HCT116 (cell line): ENCODE measurements around the gene PTPRO. TPM values are rescaled to one million over a fixed set of nuclear protein-coding genes. Genes with fewer than 3 reads are reported as not detected.

Source experiments
- ATAC-seq: fragments of 200-7000 bp; cut with Tn5 transposase; 2 replicates; pipeline ENCODE4 v1.9.1; 2020; ENCODE audit warnings: mild to moderate bottlenecking, moderate library complexity
- BruUV-seq: library from RNA; stranded (reverse); fragments of 400-500 nt; replicated peaks from 2 replicates; lab custom pipeline; 2021; lab: Mats Ljungman, UMichigan
- CTCF ChIA-PET: fragments of 300-600 bp; sonication (Branson Sonifier 250); formaldehyde crosslinking; loops from one replicate; lab custom pipeline; 2021; ENCODE audit warnings: antibody characterized with exemption; lab: Charles Lee
- POLR2A ChIA-PET: fragments of 300-600, 350-600 bp; sonication (Branson Sonifier 250); formaldehyde crosslinking; loops from one replicate; lab custom pipeline; 2021; ENCODE audit warnings: antibody characterized with exemption; lab: Charles Lee
- RAD21 ChIA-PET, 2 experiments: fragments of 300-600 bp; sonication (Branson Sonifier 250); formaldehyde crosslinking; loops; one replicate each; lab custom pipeline; 2023; ENCODE audit warnings: low total read pairs in 2 of 2; ENCODE audit not compliant: uncharacterized antibody in 2 of 2, unreplicated experiment in 2 of 2, low non-redundant PET in 1 of 2; lab: Charles Lee
- DNase-seq: peaks from one replicate; pipeline ENCODE4 v3.0.0-alpha.2; 2010; ENCODE audit warnings: low read depth, low spot score
- H2AFZ ChIP-seq: fragments of 200-600 bp; shearing (Covaris generic), sonication (generic); 2 replicates; pipeline ENCODE4 v1.6.1; 2017; ENCODE audit warnings: low read depth, mixed run types, mixed read lengths, antibody characterized with exemption, low read length; ENCODE audit not compliant: poor library complexity, severe bottlenecking
- H3K27ac ChIP-seq: 2 replicates; pipeline ENCODE4 v1.5.1; 2012; ENCODE audit warnings: low read depth, low read length
- H3K27me3 ChIP-seq: fragments of 200-600 bp; sonication (generic); 2 replicates; pipeline ENCODE4 v1.6.1; 2016; ENCODE audit warnings: mixed run types, low read length, mixed read lengths; ENCODE audit not compliant: insufficient read depth
- H3K36me3 ChIP-seq, 2 experiments: fragments of 200-500 bp in 1 of 2; fragments of 200-600 bp in 1 of 2; sonication (Bioruptor generic) in 1 of 2; sonication (generic) in 1 of 2; 2 replicates each; pipeline versions ENCODE4 v1.5.1 to v1.6.1; 2014 to 2016; ENCODE audit warnings: low read length in 2 of 2, inconsistent platforms in 1 of 2, mixed read lengths in 1 of 2, mixed run types in 1 of 2; ENCODE audit not compliant: insufficient read depth in 2 of 2, control insufficient read depth in 1 of 2
- H3K4me1 ChIP-seq, 2 experiments: fragments of 200-600 bp in 1 of 2; sonication (generic) in 1 of 2; 2 replicates each; pipeline versions ENCODE4 v1.5.1 to v1.6.1; 2012 to 2017; ENCODE audit warnings: low read length in 2 of 2, inconsistent platforms in 1 of 2, mild to moderate bottlenecking in 1 of 2, mixed read lengths in 1 of 2, mixed run types in 1 of 2, moderate library complexity in 1 of 2; ENCODE audit not compliant: insufficient read depth in 2 of 2, control insufficient read depth in 1 of 2
- H3K4me2 ChIP-seq: fragments of 200-600 bp; sonication (generic); 2 replicates; pipeline ENCODE4 v1.6.1; 2017; ENCODE audit warnings: mixed run types, low read length, mixed read lengths
- H3K4me3 ChIP-seq, 2 experiments: fragments of 200-600 bp in 1 of 2; sonication (generic) in 1 of 2; replicated peaks in 1 of 2; 2 replicates each; pipeline ENCODE4 v1.5.1; 2011 to 2016; ENCODE audit warnings: low read length in 2 of 2, control low read depth in 1 of 2, low read depth in 1 of 2, mild to moderate bottlenecking in 1 of 2, mixed read lengths in 1 of 2, mixed run types in 1 of 2
- H3K79me2 ChIP-seq: fragments of 200-600 bp; sonication (generic); 2 replicates; pipeline ENCODE4 v1.6.1; 2017; ENCODE audit warnings: mild to moderate bottlenecking, mixed run types, low read length, moderate library complexity, mixed read lengths; ENCODE audit not compliant: insufficient read depth
- H3K9ac ChIP-seq: fragments of 200-600 bp; sonication (generic); 2 replicates; pipeline ENCODE4 v1.6.1; 2016; ENCODE audit warnings: low read length, mixed read lengths
- H3K9me2 ChIP-seq: fragments of 200-600 bp; sonication (generic), shearing (Covaris generic); 2 replicates; pipeline ENCODE4 v1.6.1; 2017; ENCODE audit warnings: mixed run types, mild to moderate bottlenecking, moderate library complexity; ENCODE audit not compliant: insufficient read depth
- H3K9me3 ChIP-seq, 2 experiments: fragments of 200-500 bp in 1 of 2; fragments of 200-600 bp in 1 of 2; sonication (Bioruptor generic) in 1 of 2; sonication (generic) in 1 of 2; 2 replicates each; pipeline ENCODE4 v1.6.1; 2014 to 2017; ENCODE audit warnings: low read length in 2 of 2, mixed read lengths in 2 of 2, inconsistent platforms in 1 of 2, low read depth in 1 of 2, mild to moderate bottlenecking in 1 of 2, mixed run types in 1 of 2, moderate library complexity in 1 of 2; ENCODE audit not compliant: control insufficient read depth in 1 of 2, insufficient read depth in 1 of 2
- H4K20me1 ChIP-seq: fragments of 200-600 bp; sonication (generic), shearing (Covaris generic); 2 replicates; pipeline ENCODE4 v1.6.1; 2017; ENCODE audit warnings: mixed run types, mild to moderate bottlenecking, moderate library complexity; ENCODE audit not compliant: insufficient read depth
- ATF3 ChIP-seq: IDR thresholded peaks from 2 replicates; pipeline ENCODE4 v1.6.1; 2012
- CEBPB ChIP-seq: IDR thresholded peaks from 2 replicates; pipeline ENCODE4 v1.6.1; 2012; ENCODE audit warnings: low read depth
- EGR1 ChIP-seq: IDR thresholded peaks from 2 replicates; pipeline ENCODE4 v1.6.1; 2012; ENCODE audit warnings: low read depth
- EZH2phosphoT487 ChIP-seq: fragments of 200-600 bp; IDR thresholded peaks from 2 replicates; pipeline ENCODE4 v1.6.1; 2018; ENCODE audit warnings: antibody characterized with exemption, borderline replicate concordance
- POLR2A ChIP-seq: IDR thresholded peaks from 2 replicates; pipeline ENCODE4 v1.7.0; 2011; ENCODE audit warnings: borderline replicate concordance; ENCODE audit not compliant: insufficient read depth, insufficient read length; ENCODE audit errors: extremely low read depth
- POLR2AphosphoS5 ChIP-seq: IDR thresholded peaks from 2 replicates; pipeline ENCODE4 v1.6.1; 2011; ENCODE audit warnings: mild to moderate bottlenecking, low read depth, low read length, moderate library complexity
- RAD21 ChIP-seq: IDR thresholded peaks from 2 replicates; pipeline ENCODE4 v1.6.1; 2012; ENCODE audit warnings: low read depth, mild to moderate bottlenecking
- SRF ChIP-seq: IDR thresholded peaks from 2 replicates; pipeline ENCODE4 v1.6.1; 2012; ENCODE audit warnings: low read depth
- YY1 ChIP-seq: IDR thresholded peaks from 2 replicates; pipeline ENCODE4 v1.6.1; 2011; ENCODE audit warnings: low read length, low read depth, moderate library complexity, mild to moderate bottlenecking; ENCODE audit not compliant: insufficient replicate concordance; ENCODE audit errors: extremely low read depth
- ZFX ChIP-seq: fragments of 450-650 bp; IDR thresholded peaks from 2 replicates; pipeline ENCODE4 v1.6.1; 2017
- intact Hi-C: fragments of 100-400 bp; cut with micrococcal nuclease; formaldehyde crosslinking; loops from 2 replicates; pipeline ENCODE4 v1.10.0; 2022
- total RNA-seq: library from RNA; stranded (reverse); gene quantifications from one replicate; pipeline ENCODE4 v1.2.1, GENCODE V29; 2021; ENCODE audit not compliant: unreplicated experiment
- TF ChIP-seq, protein P1 (sequence below), 3 experiments: fragments of 200-600 bp in 1 of 3; sonication (generic) in 1 of 3; IDR thresholded peaks in 2 of 3; conservative IDR thresholded peaks in 1 of 3; 2 replicates each; pipeline ENCODE4 v1.5.1; 2012 to 2017; ENCODE audit warnings: low read depth in 2 of 3, low read length in 2 of 3, antibody characterized with exemption in 1 of 3, borderline replicate concordance in 1 of 3, control low read depth in 1 of 3, mild to moderate bottlenecking in 1 of 3, mixed read lengths in 1 of 3, mixed run types in 1 of 3, moderate library complexity in 1 of 3; ENCODE audit not compliant: insufficient read depth in 1 of 3
- TF ChIP-seq, protein P2 (sequence below): IDR thresholded peaks from 2 replicates; pipeline ENCODE4 v1.6.1; 2011; ENCODE audit warnings: mild to moderate bottlenecking, low read length, moderate library complexity; ENCODE audit not compliant: insufficient replicate concordance; ENCODE audit errors: extremely low read depth

PTPRO gene
- total RNA-seq, 1 experiment from 2014 or later, result not detected

GRCh38 chr12:15580431-15580830 lies 258.1 kb downstream of the PTPRO start:
- Histone ChIP-seq H3K79me2 (no peaks in the 10 kb centered on the region), H3K27me3 (no peaks in the 10 kb centered on the region), H3K9me2 (no peaks in the 10 kb centered on the region), H3K4me2 (no peak overlapping the region), H3K9ac (no peak overlapping the region), H3K36me3 (no peaks in the 10 kb centered on the region), H3K4me3 (no peak overlapping the region), H3K4me1 (no peaks in the 10 kb centered on the region), H4K20me1 (no peaks in the 10 kb centered on the region), H3K27ac (no peak overlapping the region), H2AFZ (no peak overlapping the region), H3K9me3 (no peaks in the 10 kb centered on the region)
- intact Hi-C loops, result loop anchor here (10.0 kb wide), 1 partner anchor 306 kb away; no protein-coding TSS in a partner anchor
- TF ChIP-seq, protein P1, sequence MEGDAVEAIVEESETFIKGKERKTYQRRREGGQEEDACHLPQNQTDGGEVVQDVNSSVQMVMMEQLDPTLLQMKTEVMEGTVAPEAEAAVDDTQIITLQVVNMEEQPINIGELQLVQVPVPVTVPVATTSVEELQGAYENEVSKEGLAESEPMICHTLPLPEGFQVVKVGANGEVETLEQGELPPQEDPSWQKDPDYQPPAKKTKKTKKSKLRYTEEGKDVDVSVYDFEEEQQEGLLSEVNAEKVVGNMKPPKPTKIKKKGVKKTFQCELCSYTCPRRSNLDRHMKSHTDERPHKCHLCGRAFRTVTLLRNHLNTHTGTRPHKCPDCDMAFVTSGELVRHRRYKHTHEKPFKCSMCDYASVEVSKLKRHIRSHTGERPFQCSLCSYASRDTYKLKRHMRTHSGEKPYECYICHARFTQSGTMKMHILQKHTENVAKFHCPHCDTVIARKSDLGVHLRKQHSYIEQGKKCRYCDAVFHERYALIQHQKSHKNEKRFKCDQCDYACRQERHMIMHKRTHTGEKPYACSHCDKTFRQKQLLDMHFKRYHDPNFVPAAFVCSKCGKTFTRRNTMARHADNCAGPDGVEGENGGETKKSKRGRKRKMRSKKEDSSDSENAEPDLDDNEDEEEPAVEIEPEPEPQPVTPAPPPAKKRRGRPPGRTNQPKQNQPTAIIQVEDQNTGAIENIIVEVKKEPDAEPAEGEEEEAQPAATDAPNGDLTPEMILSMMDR (IDR thresholded peaks at IDR 0.05 in 2 of 3, conservative IDR thresholded peaks at IDR 0.05 in 1 of 3; ENCODE audit: borderline replicate concordance in 1 of 3, insufficient read depth in 1 of 3, low read depth in 2 of 3, low read length in 2 of 3), result 0 out of 6 replicates have a peak, but pooled peaks of 1 of the 3 experiments have one; percentile 5
- peak; percentile 19; the same call in 1 of the 2 replicates for TF ChIP-seq RAD21
- TF ChIP-seq YY1, result no peak
- DNase-seq, result no peak
- ATAC-seq, result no peak
- ChIA-PET POLR2A (no interaction called here), CTCF (no interaction called here), RAD21 (interaction anchor here in 1 of 2 experiments (0.7 kb wide), 1 partner anchor 30 kb away, joined by 5 read pairs; no protein-coding TSS in a partner anchor)
- BruUV-seq, result no TSS peak

GRCh38 chr12:15581006-15581405 lies 258.7 kb downstream of the PTPRO start:
- Histone ChIP-seq H3K4me1 (no peaks in the 10 kb centered on the region), H3K4me2 (no peak overlapping the region), H3K9me3 (no peaks in the 10 kb centered on the region), H3K27ac (no peak overlapping the region), H3K79me2 (no peaks in the 10 kb centered on the region), H3K27me3 (no peaks in the 10 kb centered on the region), H4K20me1 (no peaks in the 10 kb centered on the region), H3K36me3 (no peaks in the 10 kb centered on the region), H3K9ac (no peak overlapping the region), H3K4me3 (no peak overlapping the region), H2AFZ (no peak overlapping the region), H3K9me2 (no peaks in the 10 kb centered on the region)
- no peak for DNase-seq
- intact Hi-C loops, result loop anchor here (10.0 kb wide), 1 partner anchor 306 kb away; no protein-coding TSS in a partner anchor
- BruUV-seq, result no TSS peak
- ChIA-PET RAD21 (interaction anchor here in 1 of 2 experiments (0.7 kb wide), 1 partner anchor 30 kb away, joined by 5 read pairs; no protein-coding TSS in a partner anchor), CTCF (no interaction called here), POLR2A (no interaction called here)
- no peak for ATAC-seq
- TF ChIP-seq EZH2phosphoT487, result no peak
- no peak for TF ChIP-seq ATF3
- TF ChIP-seq RAD21, result no peak
- no peak for TF ChIP-seq SRF
- TF ChIP-seq ZFX, result no peak
- no peak for TF ChIP-seq POLR2AphosphoS5
- TF ChIP-seq CEBPB, result no peak
- TF ChIP-seq, protein P1 (IDR thresholded peaks at IDR 0.05 in 2 of 3, conservative IDR thresholded peaks at IDR 0.05 in 1 of 3; ENCODE audit: borderline replicate concordance in 1 of 3, insufficient read depth in 1 of 3, low read depth in 2 of 3, low read length in 2 of 3), result no peak
- TF ChIP-seq, protein P2, sequence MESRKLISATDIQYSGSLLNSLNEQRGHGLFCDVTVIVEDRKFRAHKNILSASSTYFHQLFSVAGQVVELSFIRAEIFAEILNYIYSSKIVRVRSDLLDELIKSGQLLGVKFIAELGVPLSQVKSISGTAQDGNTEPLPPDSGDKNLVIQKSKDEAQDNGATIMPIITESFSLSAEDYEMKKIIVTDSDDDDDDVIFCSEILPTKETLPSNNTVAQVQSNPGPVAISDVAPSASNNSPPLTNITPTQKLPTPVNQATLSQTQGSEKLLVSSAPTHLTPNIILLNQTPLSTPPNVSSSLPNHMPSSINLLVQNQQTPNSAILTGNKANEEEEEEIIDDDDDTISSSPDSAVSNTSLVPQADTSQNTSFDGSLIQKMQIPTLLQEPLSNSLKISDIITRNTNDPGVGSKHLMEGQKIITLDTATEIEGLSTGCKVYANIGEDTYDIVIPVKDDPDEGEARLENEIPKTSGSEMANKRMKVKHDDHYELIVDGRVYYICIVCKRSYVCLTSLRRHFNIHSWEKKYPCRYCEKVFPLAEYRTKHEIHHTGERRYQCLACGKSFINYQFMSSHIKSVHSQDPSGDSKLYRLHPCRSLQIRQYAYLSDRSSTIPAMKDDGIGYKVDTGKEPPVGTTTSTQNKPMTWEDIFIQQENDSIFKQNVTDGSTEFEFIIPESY, result no peak
- TF ChIP-seq POLR2A, result no peak
- TF ChIP-seq EGR1, result no peak
